Glomerular endothelial cell (primary cell): ENCODE data around the gene NSF. TPM values are rescaled to one million over a fixed set of nuclear protein-coding genes. Genes with fewer than 3 reads are reported as not detected.
"Not testable (repeated sequence)": the region's sequence is repeated elsewhere in the genome, so short reads cannot be mapped to it uniquely, and the experiment has no call there.

ENCODE experiments used
- DNase-seq: peaks from one replicate; pipeline ENCODE4 v3.0.0-alpha.2; 2011; ENCODE audit warnings: low read depth, low spot score; ENCODE audit errors: extremely low read depth
- total RNA-seq: library from RNA; depleted of rRNA; stranded (reverse); fragments of >200 nt; gene quantifications from 2 replicates; pipeline ENCODE4 v1.2.3, GENCODE V29; 2015

Gene NSF
- total RNA-seq = 22.0 and 27.9 TPM in 2 replicates

- not testable (repeated sequence) for DNase-seq
These were observed at the start of gene NSF for GRCh38 chr17:46590157-46591146. Gene NSF (plus strand): TSS chr17:46590669. CDS start chr17:46590776, 107 bp downstream.

DNA sequence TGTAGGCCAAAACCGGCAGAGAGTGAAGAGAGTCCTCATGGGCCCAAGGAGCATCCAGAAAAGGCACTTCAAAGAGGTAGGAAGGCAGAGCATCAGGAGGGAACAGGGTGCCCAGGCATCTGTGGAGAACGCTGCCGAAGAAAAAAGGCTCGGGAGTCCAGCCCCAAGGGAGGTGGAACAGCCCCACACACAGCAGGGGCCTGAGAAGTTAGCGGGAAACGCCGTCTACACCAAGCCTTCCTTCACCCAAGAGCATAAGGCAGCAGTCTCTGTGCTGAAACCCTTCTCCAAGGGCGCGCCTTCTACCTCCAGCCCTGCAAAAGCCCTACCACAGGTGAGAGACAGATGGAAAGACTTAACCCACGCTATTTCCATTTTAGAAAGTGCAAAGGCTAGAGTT is 41.9 kb upstream of the NSF start:
- not testable (repeated sequence) for DNase-seq

DNA sequence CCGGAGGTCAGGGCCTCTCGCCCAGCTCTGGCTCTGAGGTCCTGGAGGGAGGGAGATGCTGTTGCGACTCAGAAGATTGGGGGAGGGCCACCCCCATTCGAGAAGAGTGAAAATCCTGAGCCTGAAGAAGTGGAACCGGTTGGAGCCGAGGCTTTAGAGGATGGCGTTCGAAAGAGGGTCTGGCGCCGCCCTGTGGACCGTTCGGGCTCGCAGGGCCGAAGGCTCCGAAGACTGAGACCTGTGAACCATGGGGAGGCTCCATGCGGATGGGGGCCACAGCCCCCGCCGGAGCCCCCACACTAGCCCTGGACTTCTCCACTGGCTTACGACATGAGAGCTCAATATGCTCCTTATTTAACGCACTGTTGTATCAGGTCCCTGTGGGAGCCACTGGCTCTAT is 31.3 kb upstream of the NSF start:
- DNase-seq = not testable (repeated sequence)

GRCh38 chr17:46560048-46560447 is 30.4 kb upstream of the NSF start:
- not testable (repeated sequence) for DNase-seq

- not testable (repeated sequence) for DNase-seq
These were observed 24.2 kb upstream of the NSF start for GRCh38 chr17:46566284-46566683.

DNA sequence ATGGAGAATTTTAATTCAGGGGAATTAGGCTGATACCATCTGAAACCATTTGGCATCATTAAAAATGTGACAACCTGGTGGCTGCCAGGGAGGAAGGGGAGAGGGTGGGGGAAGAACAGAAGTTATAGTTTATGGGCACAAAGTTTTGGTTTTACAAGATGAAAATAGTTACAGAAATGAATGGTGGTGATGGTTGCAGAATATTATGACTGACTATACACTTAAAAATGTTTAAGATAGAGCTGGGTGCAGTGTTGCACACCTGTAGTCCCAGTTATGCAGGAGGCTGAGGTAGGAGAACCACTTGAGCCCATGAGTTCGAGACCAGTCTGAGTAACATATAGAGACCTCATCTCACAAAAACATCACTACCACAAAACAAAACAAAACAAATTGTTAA is 23.5 kb upstream of the NSF start:
- not testable (repeated sequence) for DNase-seq

- DNase-seq = not testable (repeated sequence)
These were observed 18.7 kb upstream of the NSF start for GRCh38 chr17:46571796-46572195.

- not testable (repeated sequence) for DNase-seq
These were observed 11.1 kb upstream of the NSF start, which contains the start of gene ARL17A for GRCh38 chr17:46579083-46580075. Gene ARL17A (minus strand): TSS chr17:46579691. CDS start chr17:46576322, 3,369 bp downstream.

DNA sequence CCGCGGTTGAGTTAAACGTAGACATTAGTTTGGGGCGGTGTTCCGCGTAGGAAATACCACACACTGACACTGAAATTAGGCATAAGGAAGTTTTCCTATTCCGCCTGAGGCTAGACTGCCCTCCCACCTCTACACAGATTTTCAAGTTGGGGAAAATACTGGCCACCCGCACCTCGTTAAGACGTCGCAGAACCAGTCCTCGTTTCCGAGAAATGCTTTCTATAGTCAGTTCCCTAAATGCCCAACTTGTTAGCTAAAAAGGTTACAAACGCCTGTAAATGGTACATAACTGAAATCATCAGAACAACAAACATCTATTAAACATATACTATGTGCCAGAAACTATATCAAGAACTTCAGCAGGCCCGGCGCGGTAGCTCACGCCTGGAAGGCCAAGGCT is 10.4 kb upstream of the NSF start:
- DNase-seq = not testable (repeated sequence)

DNA sequence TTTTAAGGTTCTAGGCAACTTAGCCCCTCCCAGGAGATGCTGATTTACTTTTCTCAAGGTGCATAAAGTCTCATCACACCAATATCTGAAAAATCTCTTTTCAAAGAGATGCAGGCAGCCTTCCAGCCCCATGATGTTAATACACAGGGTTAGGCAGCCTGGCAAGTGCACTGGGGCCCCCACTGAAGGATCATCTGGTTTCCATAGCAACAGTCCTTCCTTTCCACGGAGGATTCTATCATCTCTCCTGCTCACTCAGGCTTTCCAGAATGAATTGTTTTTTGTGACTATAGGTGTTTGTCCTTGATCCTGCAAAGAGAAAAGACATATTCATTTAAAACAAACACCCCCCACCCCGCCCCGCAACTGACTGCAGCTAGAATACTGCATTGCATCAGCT is 5.0 kb upstream of the NSF start:
- DNase-seq = not testable (repeated sequence)

DNA sequence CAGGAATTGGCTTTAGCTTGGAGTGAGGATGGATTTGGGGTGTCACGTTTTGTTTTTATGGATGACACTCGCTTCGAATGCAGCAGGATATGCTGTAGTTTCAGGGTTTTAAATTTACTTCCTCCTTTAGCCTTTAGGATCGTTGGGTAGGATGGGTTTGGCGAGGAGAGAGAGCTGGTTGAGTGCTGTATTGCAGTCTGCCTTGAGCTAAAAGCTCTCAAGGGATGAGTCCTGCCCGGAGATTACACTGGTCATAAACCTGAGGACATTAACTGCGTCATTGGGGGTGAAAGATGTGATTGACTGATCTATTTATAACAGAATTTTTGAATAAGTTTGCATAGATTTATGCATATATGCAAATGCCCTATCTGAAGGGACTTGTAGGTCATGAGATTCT is 863 bp downstream of the NSF start:
- not testable (repeated sequence) for DNase-seq

DNA sequence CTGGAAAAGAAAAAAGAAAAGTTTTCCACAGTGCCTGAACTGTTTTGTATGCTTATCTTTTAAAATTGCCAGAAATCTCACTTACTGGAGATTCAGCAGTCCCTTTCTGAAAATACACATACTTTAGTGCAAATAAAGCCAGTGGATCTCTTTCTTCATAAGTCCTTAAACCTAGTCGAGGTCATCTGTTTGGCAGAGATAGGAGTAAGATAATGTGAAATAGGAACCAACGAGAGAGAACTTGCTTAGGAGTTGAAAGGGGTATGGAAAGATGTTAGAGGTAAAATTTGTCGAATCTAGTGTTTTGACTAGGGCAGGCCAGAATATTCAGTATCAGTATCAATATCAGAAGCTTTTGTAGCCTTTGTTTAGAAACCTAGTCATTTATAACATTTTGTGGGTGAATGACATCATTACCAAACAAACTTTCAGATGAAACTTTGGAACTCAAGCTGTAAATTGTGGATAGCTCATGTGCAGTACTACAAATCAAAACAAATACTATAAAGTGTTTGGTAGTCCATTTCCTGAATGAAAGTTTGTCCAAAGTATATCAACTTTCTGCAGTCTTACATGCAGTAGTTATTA is 8.0 kb downstream of the NSF start:
- DNase-seq = not testable (repeated sequence)

DNA sequence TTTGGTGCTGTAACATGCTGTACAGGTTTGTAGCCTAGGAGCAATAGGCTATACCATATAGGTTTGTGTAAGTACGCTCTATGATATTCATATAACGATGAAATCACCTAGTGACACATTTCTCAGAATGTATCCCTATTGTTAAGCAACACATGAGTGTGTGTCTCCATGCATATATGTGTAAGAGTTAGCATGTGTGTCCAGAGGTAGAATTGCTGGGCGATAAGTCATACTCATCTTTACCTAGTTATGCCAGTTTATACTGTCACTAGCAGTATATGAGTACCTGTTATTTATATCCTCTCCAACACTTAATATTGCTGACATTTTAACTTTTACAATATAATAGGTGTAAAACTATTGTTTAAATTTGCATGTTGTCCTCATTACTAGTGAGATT is 10.3 kb downstream of the NSF start:
- DNase-seq = not testable (repeated sequence)

DNA sequence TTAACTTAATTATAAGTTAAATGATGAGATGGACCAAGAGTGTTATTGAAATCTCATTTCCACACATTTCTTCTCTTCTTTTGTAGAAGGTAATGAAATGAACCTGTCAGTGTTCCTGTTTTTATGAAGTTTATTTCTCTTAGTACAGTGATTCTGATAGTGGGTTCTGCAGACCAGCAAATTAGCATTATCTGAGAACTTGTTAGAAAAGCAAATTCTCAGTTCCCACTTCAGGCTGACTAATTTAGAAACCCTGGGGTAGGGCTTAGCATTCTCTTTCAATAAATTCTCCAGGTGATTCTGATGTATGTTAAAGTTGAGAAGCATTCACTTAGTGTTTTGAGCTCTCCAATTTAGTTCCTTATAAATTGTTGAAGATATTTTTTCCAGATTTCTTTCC is 12.7 kb downstream of the NSF start:
- not testable (repeated sequence) for DNase-seq

GRCh38 chr17:46611304-46611703 is 20.8 kb downstream of the NSF start:
- not testable (repeated sequence) for DNase-seq

- DNase-seq = not testable (repeated sequence)
These were observed 23.4 kb downstream of the NSF start for GRCh38 chr17:46613876-46614275.

- not testable (repeated sequence) for DNase-seq
These were observed 26.7 kb downstream of the NSF start for GRCh38 chr17:46617121-46617520.

GRCh38 chr17:46618975-46619374 is 28.5 kb downstream of the NSF start:
- DNase-seq = not testable (repeated sequence)

- DNase-seq = not testable (repeated sequence)
These were observed 33.3 kb downstream of the NSF start for GRCh38 chr17:46623790-46624189.

GRCh38 chr17:46624726-46625125 is 34.3 kb downstream of the NSF start:
- DNase-seq = not testable (repeated sequence)
